HCT116 (cell line): ENCODE measurements around the gene SNAPC2. TPM values are rescaled to one million over a fixed set of nuclear protein-coding genes. Genes with fewer than 3 reads are reported as not detected.
A peak's percentile ranks its signal among the peaks of the same experiment; 100 is the strongest.

Experiments
- ATAC-seq: fragments of 200-7000 bp; cut with Tn5 transposase; 2 replicates; pipeline ENCODE4 v1.9.1; 2020; ENCODE audit warnings: mild to moderate bottlenecking, moderate library complexity
- BruUV-seq: library from RNA; stranded (reverse); fragments of 400-500 nt; replicated peaks from 2 replicates; lab custom pipeline; 2021; lab: Mats Ljungman, UMichigan
- CTCF ChIA-PET: fragments of 300-600 bp; sonication (Branson Sonifier 250); formaldehyde crosslinking; loops from one replicate; lab custom pipeline; 2021; ENCODE audit warnings: antibody characterized with exemption; lab: Charles Lee
- POLR2A ChIA-PET: fragments of 300-600, 350-600 bp; sonication (Branson Sonifier 250); formaldehyde crosslinking; loops from one replicate; lab custom pipeline; 2021; ENCODE audit warnings: antibody characterized with exemption; lab: Charles Lee
- RAD21 ChIA-PET, 2 experiments: fragments of 300-600 bp; sonication (Branson Sonifier 250); formaldehyde crosslinking; loops; one replicate each; lab custom pipeline; 2023; ENCODE audit warnings: low total read pairs in 2 of 2; ENCODE audit not compliant: uncharacterized antibody in 2 of 2, unreplicated experiment in 2 of 2, low non-redundant PET in 1 of 2; lab: Charles Lee
- DNase-seq: peaks from one replicate; pipeline ENCODE4 v3.0.0-alpha.2; 2010; ENCODE audit warnings: low read depth, low spot score
- H2AFZ ChIP-seq: fragments of 200-600 bp; shearing (Covaris generic), sonication (generic); 2 replicates; pipeline ENCODE4 v1.6.1; 2017; ENCODE audit warnings: low read depth, mixed run types, mixed read lengths, antibody characterized with exemption, low read length; ENCODE audit not compliant: poor library complexity, severe bottlenecking
- H3K27ac ChIP-seq: 2 replicates; pipeline ENCODE4 v1.5.1; 2012; ENCODE audit warnings: low read depth, low read length
- H3K27me3 ChIP-seq: fragments of 200-600 bp; sonication (generic); 2 replicates; pipeline ENCODE4 v1.6.1; 2016; ENCODE audit warnings: mixed run types, low read length, mixed read lengths; ENCODE audit not compliant: insufficient read depth
- H3K36me3 ChIP-seq, 2 experiments: fragments of 200-500 bp in 1 of 2; fragments of 200-600 bp in 1 of 2; sonication (Bioruptor generic) in 1 of 2; sonication (generic) in 1 of 2; 2 replicates each; pipeline versions ENCODE4 v1.5.1 to v1.6.1; 2014 to 2016; ENCODE audit warnings: low read length in 2 of 2, inconsistent platforms in 1 of 2, mixed read lengths in 1 of 2, mixed run types in 1 of 2; ENCODE audit not compliant: insufficient read depth in 2 of 2, control insufficient read depth in 1 of 2
- H3K4me1 ChIP-seq, 2 experiments: fragments of 200-600 bp in 1 of 2; sonication (generic) in 1 of 2; 2 replicates each; pipeline versions ENCODE4 v1.5.1 to v1.6.1; 2012 to 2017; ENCODE audit warnings: low read length in 2 of 2, inconsistent platforms in 1 of 2, mild to moderate bottlenecking in 1 of 2, mixed read lengths in 1 of 2, mixed run types in 1 of 2, moderate library complexity in 1 of 2; ENCODE audit not compliant: insufficient read depth in 2 of 2, control insufficient read depth in 1 of 2
- H3K4me2 ChIP-seq: fragments of 200-600 bp; sonication (generic); 2 replicates; pipeline ENCODE4 v1.6.1; 2017; ENCODE audit warnings: mixed run types, low read length, mixed read lengths
- H3K4me3 ChIP-seq, 2 experiments: fragments of 200-600 bp in 1 of 2; sonication (generic) in 1 of 2; replicated peaks in 1 of 2; 2 replicates each; pipeline ENCODE4 v1.5.1; 2011 to 2016; ENCODE audit warnings: low read length in 2 of 2, control low read depth in 1 of 2, low read depth in 1 of 2, mild to moderate bottlenecking in 1 of 2, mixed read lengths in 1 of 2, mixed run types in 1 of 2
- H3K79me2 ChIP-seq: fragments of 200-600 bp; sonication (generic); 2 replicates; pipeline ENCODE4 v1.6.1; 2017; ENCODE audit warnings: mild to moderate bottlenecking, mixed run types, low read length, moderate library complexity, mixed read lengths; ENCODE audit not compliant: insufficient read depth
- H3K9ac ChIP-seq: fragments of 200-600 bp; sonication (generic); 2 replicates; pipeline ENCODE4 v1.6.1; 2016; ENCODE audit warnings: low read length, mixed read lengths
- H3K9me2 ChIP-seq: fragments of 200-600 bp; sonication (generic), shearing (Covaris generic); 2 replicates; pipeline ENCODE4 v1.6.1; 2017; ENCODE audit warnings: mixed run types, mild to moderate bottlenecking, moderate library complexity; ENCODE audit not compliant: insufficient read depth
- H3K9me3 ChIP-seq, 2 experiments: fragments of 200-500 bp in 1 of 2; fragments of 200-600 bp in 1 of 2; sonication (Bioruptor generic) in 1 of 2; sonication (generic) in 1 of 2; 2 replicates each; pipeline ENCODE4 v1.6.1; 2014 to 2017; ENCODE audit warnings: low read length in 2 of 2, mixed read lengths in 2 of 2, inconsistent platforms in 1 of 2, low read depth in 1 of 2, mild to moderate bottlenecking in 1 of 2, mixed run types in 1 of 2, moderate library complexity in 1 of 2; ENCODE audit not compliant: control insufficient read depth in 1 of 2, insufficient read depth in 1 of 2
- H4K20me1 ChIP-seq: fragments of 200-600 bp; sonication (generic), shearing (Covaris generic); 2 replicates; pipeline ENCODE4 v1.6.1; 2017; ENCODE audit warnings: mixed run types, mild to moderate bottlenecking, moderate library complexity; ENCODE audit not compliant: insufficient read depth
- EGR1 ChIP-seq: IDR thresholded peaks from 2 replicates; pipeline ENCODE4 v1.6.1; 2012; ENCODE audit warnings: low read depth
- EZH2 ChIP-seq: fragments of 200-600 bp; sonication (generic); IDR thresholded peaks from 2 replicates; pipeline ENCODE4 v1.6.1; 2017; ENCODE audit warnings: antibody characterized with exemption, mixed run types
- EZH2phosphoT487 ChIP-seq: fragments of 200-600 bp; IDR thresholded peaks from 2 replicates; pipeline ENCODE4 v1.6.1; 2018; ENCODE audit warnings: antibody characterized with exemption, borderline replicate concordance
- FOSL1 ChIP-seq: IDR thresholded peaks from 2 replicates; pipeline ENCODE4 v1.6.1; 2012; ENCODE audit warnings: low read depth
- POLR2A ChIP-seq: IDR thresholded peaks from 2 replicates; pipeline ENCODE4 v1.7.0; 2011; ENCODE audit warnings: borderline replicate concordance; ENCODE audit not compliant: insufficient read depth, insufficient read length; ENCODE audit errors: extremely low read depth
- POLR2AphosphoS5 ChIP-seq: IDR thresholded peaks from 2 replicates; pipeline ENCODE4 v1.6.1; 2011; ENCODE audit warnings: mild to moderate bottlenecking, low read depth, low read length, moderate library complexity
- RAD21 ChIP-seq: IDR thresholded peaks from 2 replicates; pipeline ENCODE4 v1.6.1; 2012; ENCODE audit warnings: low read depth, mild to moderate bottlenecking
- SIN3A ChIP-seq: IDR thresholded peaks from 2 replicates; pipeline ENCODE4 v1.6.1; 2012; ENCODE audit warnings: low read depth
- SP1 ChIP-seq: IDR thresholded peaks from 2 replicates; pipeline ENCODE4 v1.6.1; 2012; ENCODE audit warnings: low read depth
- intact Hi-C: fragments of 100-400 bp; cut with micrococcal nuclease; formaldehyde crosslinking; loops from 2 replicates; pipeline ENCODE4 v1.10.0; 2022
- total RNA-seq: library from RNA; stranded (reverse); gene quantifications from one replicate; pipeline ENCODE4 v1.2.1, GENCODE V29; 2021; ENCODE audit not compliant: unreplicated experiment
- TF ChIP-seq, protein P1 (sequence below), 3 experiments: fragments of 200-600 bp in 1 of 3; sonication (generic) in 1 of 3; IDR thresholded peaks in 2 of 3; conservative IDR thresholded peaks in 1 of 3; 2 replicates each; pipeline ENCODE4 v1.5.1; 2012 to 2017; ENCODE audit warnings: low read depth in 2 of 3, low read length in 2 of 3, antibody characterized with exemption in 1 of 3, borderline replicate concordance in 1 of 3, control low read depth in 1 of 3, mild to moderate bottlenecking in 1 of 3, mixed read lengths in 1 of 3, mixed run types in 1 of 3, moderate library complexity in 1 of 3; ENCODE audit not compliant: insufficient read depth in 1 of 3
- TF ChIP-seq, protein P2 (sequence below): IDR thresholded peaks from 2 replicates; pipeline ENCODE4 v1.6.1; 2012
- TF ChIP-seq, protein P3 (sequence below): IDR thresholded peaks from 2 replicates; pipeline ENCODE4 v1.6.1; 2012

Gene SNAPC2
- total RNA-seq, 1 experiment from 2014 or later, result 42.9 TPM

DNA sequence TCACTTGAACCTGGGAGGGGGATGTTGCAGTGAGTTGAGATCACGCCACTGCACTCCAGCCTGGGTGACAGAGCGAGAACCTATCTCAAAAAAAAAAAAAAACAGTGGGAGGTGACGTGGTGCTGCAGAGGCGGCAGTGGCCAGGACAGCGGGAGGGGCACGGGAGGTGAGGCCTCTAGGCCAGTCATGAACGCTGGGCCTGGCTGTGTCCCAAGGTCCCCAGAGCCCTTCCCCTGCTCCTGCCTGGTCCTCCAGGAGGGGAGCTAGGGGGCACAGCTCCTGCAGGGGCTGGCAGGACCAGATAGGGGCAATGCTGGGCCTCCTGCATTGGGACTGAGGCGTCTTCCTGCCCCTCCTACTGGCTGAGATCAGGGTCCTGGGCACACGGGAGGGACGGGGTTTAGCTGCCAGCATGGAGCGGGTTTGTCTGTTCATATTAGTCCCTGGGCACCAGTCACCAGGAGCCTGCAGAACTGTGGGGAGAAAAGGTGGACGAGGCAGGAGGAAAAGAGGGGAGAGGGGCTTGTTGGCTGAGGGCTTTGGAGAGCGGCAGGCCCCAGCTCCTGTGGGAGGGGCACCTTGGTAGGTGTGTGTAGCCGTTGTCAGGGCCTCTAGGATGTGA is 11.9 kb upstream of the SNAPC2 start (continued):
- TF ChIP-seq, protein P1, sequence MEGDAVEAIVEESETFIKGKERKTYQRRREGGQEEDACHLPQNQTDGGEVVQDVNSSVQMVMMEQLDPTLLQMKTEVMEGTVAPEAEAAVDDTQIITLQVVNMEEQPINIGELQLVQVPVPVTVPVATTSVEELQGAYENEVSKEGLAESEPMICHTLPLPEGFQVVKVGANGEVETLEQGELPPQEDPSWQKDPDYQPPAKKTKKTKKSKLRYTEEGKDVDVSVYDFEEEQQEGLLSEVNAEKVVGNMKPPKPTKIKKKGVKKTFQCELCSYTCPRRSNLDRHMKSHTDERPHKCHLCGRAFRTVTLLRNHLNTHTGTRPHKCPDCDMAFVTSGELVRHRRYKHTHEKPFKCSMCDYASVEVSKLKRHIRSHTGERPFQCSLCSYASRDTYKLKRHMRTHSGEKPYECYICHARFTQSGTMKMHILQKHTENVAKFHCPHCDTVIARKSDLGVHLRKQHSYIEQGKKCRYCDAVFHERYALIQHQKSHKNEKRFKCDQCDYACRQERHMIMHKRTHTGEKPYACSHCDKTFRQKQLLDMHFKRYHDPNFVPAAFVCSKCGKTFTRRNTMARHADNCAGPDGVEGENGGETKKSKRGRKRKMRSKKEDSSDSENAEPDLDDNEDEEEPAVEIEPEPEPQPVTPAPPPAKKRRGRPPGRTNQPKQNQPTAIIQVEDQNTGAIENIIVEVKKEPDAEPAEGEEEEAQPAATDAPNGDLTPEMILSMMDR (IDR thresholded peaks at IDR 0.05 in 2 of 3, conservative IDR thresholded peaks at IDR 0.05 in 1 of 3; ENCODE audit: borderline replicate concordance in 1 of 3, insufficient read depth in 1 of 3, low read depth in 2 of 3, low read length in 2 of 3), result no peak
- TF ChIP-seq EGR1 (no peak), FOSL1 (no peak), RAD21 (no peak), POLR2AphosphoS5 (no peak), POLR2A (no peak), EZH2 (no peak), EZH2phosphoT487 (no peak), SP1 (no peak)
- TF ChIP-seq, protein P2, sequence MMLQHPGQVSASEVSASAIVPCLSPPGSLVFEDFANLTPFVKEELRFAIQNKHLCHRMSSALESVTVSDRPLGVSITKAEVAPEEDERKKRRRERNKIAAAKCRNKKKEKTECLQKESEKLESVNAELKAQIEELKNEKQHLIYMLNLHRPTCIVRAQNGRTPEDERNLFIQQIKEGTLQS, result no peak

DNA sequence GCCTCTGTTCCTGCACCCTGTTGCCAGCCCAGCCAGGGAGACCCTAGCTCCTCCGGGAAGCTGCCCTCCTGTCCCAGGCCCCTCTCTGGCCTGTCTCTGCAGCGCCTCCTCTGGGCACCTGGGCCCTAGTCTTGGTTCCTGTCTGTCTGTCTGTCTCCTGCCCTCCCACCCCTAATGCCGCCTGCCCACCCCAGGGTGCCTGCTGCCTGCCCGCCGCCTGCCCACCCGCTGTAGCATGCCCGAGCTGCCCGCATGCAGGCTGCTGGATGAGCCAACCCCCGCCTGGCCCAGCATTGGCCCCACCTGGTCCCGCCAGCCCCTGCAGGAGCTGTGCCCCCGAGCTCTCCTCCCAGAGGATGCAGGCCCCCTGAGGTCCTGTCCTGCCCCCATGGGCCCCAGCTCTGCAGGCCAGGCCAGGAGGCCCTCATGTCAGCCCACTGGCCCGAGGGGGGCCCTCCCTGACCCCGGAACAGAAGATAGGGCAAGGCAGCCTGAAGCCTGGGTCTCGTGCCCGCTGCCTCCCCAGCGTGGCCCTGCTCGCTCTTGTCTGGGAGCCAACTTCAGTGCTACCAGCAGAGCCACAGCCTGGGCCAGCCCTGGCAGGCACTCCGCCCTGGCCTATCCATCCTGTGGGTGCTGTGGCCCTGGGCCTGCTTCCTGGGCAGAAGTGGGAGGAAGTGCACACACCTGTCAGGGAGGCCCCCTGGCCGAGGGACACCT is 11.2 kb upstream of the SNAPC2 start:
- Histone ChIP-seq H3K9me3 (no peaks in the 10 kb centered on the region), H3K27me3 (no peaks in the 10 kb centered on the region), H3K9me2 (no peaks in the 10 kb centered on the region), H3K79me2 (peaks cover 54% of the 10 kb centered on the region), H3K4me2 (no peak overlapping the region), H3K4me1 (peaks cover 3 to 14% of the 10 kb centered on the region in 2 experiments; a peak in 2 of 4 replicates), H3K27ac (no peak overlapping the region), H4K20me1 (no peaks in the 10 kb centered on the region), H3K9ac (no peak overlapping the region), H3K4me3 (no peak overlapping the region), H2AFZ (no peak overlapping the region), H3K36me3 (peaks cover 5 to 6% of the 10 kb centered on the region in 2 experiments; a peak in 3 of 4 replicates)
- no peak for TF ChIP-seq POLR2AphosphoS5
- TF ChIP-seq, protein P1 (IDR thresholded peaks at IDR 0.05 in 2 of 3, conservative IDR thresholded peaks at IDR 0.05 in 1 of 3; ENCODE audit: borderline replicate concordance in 1 of 3, insufficient read depth in 1 of 3, low read depth in 2 of 3, low read length in 2 of 3), result 0 out of 6 replicates have a peak, but pooled peaks of 1 of the 3 experiments have one; percentile 11
- no peak for TF ChIP-seq SIN3A
- TF ChIP-seq, protein P3, sequence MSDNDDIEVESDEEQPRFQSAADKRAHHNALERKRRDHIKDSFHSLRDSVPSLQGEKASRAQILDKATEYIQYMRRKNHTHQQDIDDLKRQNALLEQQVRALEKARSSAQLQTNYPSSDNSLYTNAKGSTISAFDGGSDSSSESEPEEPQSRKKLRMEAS, result no peak
- CTCF ChIA-PET, result no interaction called here
- POLR2A ChIA-PET, result interaction anchor here (1.2 kb wide), 1 partner anchor 12 kb away, joined by 7 read pairs; the partner anchor contains the start of gene SNAPC2
- intact Hi-C loops, result no loop called here
- ATAC-seq (no peak), DNase-seq (no peak)
- no TSS peak for BruUV-seq
- RAD21 ChIA-PET, result no interaction called here
